GM03348 (cell line): ENCODE measurements around the gene R3HCC1L.

Source experiments
- DNase-seq: peaks from one replicate; pipeline ENCODE4 v3.0.0; 2012; ENCODE audit warnings: low spot score

The R3HCC1L gene

GRCh38 chr10:98276311-98276710 lies 141.9 kb downstream of the R3HCC1L start:
- no peak for DNase-seq

DNA sequence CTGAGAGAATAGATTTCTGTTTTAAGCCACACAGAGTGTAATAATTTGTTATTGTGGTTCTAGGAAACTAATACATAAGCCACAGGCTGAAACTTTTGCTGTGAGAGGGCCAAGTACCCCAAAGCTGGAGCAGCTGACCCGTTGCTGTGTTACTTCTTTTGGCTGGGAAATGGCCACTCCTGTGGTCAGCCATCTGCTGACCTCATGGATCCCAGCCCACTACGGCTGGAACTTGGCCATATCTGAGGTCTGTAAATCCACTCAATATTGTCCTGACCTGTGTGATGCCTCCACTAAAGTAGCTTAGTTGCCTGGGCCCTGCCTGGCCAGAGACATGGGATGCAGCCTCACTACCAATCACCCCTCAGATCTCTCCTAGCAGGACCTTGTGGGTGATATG lies 151.0 kb downstream of the R3HCC1L start:
- DNase-seq = no peak

GRCh38 chr10:98286419-98286818 lies 152.0 kb downstream of the R3HCC1L start:
- DNase-seq = no peak

DNA sequence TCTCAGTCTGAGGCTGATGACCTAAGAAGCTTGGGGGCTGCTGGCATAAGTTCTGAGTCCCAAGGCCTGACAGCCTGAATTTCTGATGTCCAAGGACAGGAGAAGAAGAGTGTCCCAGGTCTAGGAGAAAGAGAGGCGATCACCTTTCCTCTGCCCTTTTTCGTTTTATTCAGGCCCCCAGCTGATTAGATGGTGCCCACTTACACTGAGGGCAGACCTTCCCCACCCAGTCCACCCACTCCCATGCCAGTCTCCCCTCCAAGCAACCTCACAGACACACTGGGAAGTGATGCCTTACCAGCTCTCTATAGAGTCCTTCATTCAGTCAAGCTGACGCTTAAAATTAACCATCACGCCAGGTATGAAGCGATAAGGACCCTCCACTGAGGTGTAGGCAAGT lies 152.9 kb downstream of the R3HCC1L start:
- DNase-seq = no peak

DNA sequence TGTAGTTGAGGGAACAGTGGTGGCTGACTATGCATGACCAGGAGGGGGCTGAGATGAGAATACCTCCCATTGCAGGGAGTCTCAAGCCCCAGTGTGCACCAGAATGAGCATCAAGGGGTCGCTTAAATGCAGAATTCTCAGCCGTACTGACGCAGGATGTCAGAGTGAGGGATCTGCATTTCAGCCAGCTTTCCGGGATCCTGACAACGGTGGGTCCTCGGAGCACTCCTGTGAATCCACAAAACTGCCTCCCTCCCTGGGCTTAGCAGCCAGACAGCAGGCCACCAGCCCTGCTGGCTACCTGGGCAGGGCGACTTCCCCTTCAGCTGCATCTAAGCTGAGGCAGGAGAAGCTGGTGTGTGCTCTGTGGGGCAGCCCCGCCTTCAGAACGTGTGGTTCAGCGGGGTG lies 155.3 kb downstream of the R3HCC1L start:
- no peak for DNase-seq

GRCh38 chr10:98292971-98293370 lies 158.5 kb downstream of the R3HCC1L start:
- no peak for DNase-seq

DNA sequence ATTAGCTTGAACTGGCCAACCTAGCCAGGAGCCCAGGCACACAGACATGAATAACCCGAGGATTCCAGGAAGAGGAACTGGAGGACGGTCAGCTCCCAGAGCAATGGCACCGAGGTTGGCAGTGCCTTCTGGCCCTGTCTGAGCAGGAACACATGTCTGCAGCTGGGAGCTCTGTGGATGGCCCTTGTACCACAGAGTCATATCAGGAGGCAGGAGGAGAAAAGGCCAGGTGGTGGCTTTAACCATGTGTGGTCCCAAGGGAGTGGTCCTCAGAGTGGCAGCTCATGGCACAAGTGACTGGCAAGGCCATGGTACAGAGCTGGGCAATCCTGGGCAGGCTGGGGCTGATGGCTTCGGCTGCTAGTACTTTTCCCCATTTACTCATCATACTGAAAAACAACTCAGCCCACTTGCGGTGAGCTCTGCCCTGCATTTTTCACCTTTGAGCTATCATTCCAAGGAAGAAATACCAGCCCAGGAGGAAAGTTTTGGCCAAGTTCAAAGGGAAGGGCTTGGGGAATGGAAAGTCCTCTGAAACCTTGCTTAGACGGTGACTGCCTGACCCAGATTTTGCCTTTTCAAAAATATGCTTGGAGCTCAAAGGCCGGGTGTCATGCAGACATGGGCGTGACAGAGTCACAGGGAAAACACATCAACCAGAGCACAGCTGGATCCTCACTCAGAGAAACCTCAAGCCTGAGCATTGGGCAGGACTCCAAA lies 159.3 kb downstream of the R3HCC1L start:
- DNase-seq = peak; percentile 61

DNA sequence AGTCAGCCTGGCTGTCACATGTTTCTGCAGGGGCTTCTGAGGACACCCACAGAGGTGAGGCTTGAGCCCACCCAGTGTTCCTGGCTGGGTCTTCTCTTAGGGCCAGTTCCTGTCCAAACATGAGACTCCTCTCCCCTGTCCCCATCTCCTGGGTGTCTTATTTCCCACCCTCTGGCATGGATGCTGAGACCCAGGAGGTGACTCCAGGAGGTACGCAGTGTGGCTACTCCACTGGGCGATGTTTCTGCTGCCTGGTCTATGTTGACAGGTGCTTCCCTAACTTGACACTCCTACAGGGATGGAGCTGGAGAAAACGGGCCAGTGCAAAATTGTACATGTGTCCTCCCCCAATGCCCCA lies 159.8 kb downstream of the R3HCC1L start:
- DNase-seq = no peak
